Measurements from ENCODE around the gene MAN1C1. TPM values are rescaled to one million over a fixed set of nuclear protein-coding genes. Genes with fewer than 3 reads are reported as not detected.

Gene MAN1C1
- total RNA-seq, 1 donor = 12.9 TPM

DNA sequence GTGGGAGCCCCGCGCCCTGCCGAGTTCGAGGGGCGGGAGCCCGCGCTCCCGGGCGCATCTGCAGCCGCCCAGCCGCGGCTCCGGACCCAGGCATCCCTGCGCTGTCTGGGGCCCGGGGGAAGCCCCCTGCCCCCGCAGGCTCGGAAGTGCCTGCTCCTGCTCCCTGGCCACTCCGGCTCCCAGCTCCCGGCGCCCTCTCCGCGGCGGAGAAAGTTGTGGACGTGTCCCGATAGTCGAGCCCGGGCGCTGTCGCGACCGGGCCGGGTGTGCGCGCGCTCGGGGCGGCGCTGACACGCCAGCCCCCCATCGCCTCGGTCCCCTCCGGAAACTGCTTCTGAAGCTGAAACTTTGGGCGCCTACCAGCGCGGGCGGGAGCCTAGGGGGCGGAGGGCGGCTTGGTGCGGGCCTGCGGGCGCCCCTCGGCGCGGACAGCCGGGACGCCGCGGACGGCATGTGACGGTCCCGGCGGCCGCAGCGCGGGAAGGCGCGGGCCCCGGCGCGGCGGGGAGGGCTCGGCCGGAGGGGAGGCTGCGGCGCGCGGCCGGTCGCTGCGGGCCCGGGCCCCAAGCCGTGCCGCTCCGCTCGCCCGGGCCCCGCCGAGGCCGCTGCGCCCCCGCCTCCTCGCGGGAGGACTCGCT is 515 bp downstream of the MAN1C1 start:
- peaks cover 55% of the 10 kb centered on the region for H3K4me1 ChIP-seq (ENCODE audit: insufficient read depth, low read length)
- no peaks in the 10 kb centered on the region for H3K27me3 ChIP-seq (ENCODE audit: insufficient read depth, low read length)
- H3K9me3 ChIP-seq (ENCODE audit: low read depth, low read length) = no peaks in the 10 kb centered on the region
- peak overlapping the region; percentile 68 for H3K4me3 ChIP-seq (ENCODE audit: low read length)

DNA sequence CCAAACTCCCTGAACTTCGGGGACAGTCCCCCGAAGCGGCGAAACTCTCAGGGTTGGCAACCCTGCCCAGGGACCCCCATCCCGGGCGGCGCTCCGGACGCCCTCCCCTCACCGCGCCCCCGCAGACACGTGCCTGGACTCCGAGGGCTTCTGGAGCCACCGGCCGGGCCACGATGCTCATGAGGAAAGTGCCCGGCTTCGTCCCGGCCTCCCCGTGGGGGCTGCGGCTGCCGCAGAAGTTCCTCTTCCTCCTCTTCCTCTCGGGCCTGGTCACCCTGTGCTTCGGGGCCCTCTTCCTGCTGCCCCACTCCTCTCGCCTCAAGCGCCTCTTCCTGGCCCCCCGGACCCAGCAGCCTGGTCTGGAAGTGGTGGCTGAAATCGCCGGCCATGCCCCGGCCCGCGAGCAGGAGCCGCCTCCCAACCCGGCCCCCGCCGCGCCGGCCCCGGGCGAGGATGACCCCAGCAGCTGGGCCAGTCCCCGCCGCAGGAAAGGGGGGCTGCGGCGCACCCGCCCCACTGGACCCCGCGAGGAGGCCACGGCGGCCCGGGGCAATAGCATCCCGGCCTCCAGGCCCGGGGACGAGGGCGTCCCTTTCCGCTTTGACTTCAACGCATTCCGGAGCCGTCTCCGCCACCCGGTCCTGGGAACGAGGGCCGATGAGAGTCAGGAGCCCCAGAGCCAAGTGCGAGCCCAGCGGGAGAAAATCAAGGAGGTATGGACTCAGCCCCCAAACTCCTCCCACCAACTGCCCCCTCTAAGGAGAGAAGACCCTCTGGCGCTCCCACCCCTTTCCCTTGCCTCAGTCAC is 1.2 kb downstream of the MAN1C1 start:
- Histone ChIP-seq H3K4me3 (ENCODE audit: low read length) (peak overlapping the region; percentile 68), H3K27me3 (ENCODE audit: insufficient read depth, low read length) (no peaks in the 10 kb centered on the region), H3K4me1 (ENCODE audit: insufficient read depth, low read length) (peaks cover 60% of the 10 kb centered on the region)

DNA sequence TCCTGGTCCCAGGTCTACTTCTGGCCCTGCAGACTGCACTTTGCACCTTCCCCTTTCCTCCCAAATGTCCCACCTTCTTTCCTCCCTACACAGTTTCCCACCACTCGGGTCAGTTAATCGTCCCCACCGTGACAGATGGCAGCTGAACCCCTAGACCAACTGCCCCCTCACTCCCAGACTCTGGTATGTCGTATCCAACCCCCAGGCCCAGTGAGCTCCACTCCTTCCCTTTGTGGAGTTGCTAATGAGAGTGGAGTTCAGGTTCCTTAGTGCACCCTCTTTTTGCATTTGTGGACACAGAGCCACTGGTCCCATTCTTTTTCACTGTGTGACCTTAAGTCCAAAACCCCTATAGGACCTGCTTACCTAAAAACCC is 1.8 kb downstream of the MAN1C1 start:
- no peaks in the 10 kb centered on the region for H3K9me3 ChIP-seq (ENCODE audit: low read depth, low read length)
- H3K4me3 ChIP-seq (ENCODE audit: low read length) = peak overlapping the region; percentile 68
- no peaks in the 10 kb centered on the region for H3K27me3 ChIP-seq (ENCODE audit: insufficient read depth, low read length)
- peaks cover 60% of the 10 kb centered on the region for H3K4me1 ChIP-seq (ENCODE audit: insufficient read depth, low read length)

More for the DNA sequence above, 1.2 kb downstream of the MAN1C1 start:
- H3K9me3 ChIP-seq (ENCODE audit: low read depth, low read length) = no peaks in the 10 kb centered on the region

DNA sequence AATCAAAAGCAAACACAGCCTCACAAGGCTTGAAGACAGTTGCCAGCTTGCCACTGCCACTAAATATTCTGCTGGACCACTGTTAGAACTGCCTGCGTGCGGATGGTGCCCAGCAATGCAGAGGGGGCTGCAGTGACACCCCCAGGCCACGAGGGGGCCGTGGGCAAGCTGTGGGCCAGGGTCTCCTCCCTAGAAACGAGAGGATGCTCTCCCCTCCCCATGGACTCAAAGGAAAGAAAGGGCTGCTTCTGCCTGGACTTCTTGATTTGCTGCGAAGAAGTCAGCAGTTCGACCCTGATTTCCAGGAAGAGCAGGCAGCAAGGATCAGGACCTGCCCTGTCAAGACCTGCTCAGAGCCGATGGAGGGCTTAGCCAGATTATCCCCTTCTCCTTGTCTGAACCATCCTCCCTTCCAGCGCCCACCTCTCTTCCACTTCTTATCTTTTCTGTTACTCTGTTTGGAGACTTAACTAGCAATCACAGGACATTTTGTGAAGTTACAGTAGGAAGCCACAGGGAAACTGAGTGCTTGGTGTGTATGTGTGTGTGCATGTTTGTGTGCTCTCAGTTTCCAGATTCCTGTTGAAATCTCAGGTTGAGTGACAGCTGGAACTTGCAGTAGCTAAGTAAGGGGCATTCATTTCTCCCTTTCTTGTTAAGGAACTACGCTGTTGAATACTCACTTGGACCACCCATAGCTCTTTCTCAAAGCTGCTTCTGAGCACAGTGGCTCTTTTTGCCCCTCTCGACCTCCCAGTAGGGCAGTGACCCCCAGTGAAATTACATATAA is 2.7 kb downstream of the MAN1C1 start:
- Histone ChIP-seq H3K9me3 (ENCODE audit: low read depth, low read length) (no peaks in the 10 kb centered on the region), H3K4me1 (ENCODE audit: insufficient read depth, low read length) (peaks cover 68% of the 10 kb centered on the region), H3K27me3 (ENCODE audit: insufficient read depth, low read length) (no peaks in the 10 kb centered on the region), H3K4me3 (ENCODE audit: low read length) (peak overlapping the region; percentile 68)

DNA sequence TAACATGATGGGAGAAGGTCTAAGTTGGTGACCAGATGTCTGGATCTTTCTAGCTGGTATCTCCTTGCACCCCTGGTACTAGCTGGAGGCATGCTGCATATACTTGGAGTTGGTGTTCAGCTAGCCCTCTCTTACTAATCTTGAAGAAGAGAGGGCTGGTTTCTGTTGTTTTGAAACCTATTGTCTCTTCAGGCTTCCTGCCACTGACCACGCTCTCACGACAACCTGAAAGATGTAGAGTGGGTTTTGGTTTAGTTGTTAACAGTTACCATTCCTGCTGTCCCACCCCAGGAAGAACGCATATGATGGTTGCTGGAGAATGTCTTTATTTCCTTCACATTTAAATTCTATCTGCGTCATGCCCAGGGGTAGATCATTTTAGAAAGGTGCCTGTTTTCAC is 3.6 kb downstream of the MAN1C1 start:
- Histone ChIP-seq H3K9me3 (ENCODE audit: low read depth, low read length) (no peaks in the 10 kb centered on the region), H3K27me3 (ENCODE audit: insufficient read depth, low read length) (no peaks in the 10 kb centered on the region), H3K4me3 (ENCODE audit: low read length) (peak overlapping the region; percentile 19), H3K4me1 (ENCODE audit: insufficient read depth, low read length) (peaks cover 66% of the 10 kb centered on the region)

DNA sequence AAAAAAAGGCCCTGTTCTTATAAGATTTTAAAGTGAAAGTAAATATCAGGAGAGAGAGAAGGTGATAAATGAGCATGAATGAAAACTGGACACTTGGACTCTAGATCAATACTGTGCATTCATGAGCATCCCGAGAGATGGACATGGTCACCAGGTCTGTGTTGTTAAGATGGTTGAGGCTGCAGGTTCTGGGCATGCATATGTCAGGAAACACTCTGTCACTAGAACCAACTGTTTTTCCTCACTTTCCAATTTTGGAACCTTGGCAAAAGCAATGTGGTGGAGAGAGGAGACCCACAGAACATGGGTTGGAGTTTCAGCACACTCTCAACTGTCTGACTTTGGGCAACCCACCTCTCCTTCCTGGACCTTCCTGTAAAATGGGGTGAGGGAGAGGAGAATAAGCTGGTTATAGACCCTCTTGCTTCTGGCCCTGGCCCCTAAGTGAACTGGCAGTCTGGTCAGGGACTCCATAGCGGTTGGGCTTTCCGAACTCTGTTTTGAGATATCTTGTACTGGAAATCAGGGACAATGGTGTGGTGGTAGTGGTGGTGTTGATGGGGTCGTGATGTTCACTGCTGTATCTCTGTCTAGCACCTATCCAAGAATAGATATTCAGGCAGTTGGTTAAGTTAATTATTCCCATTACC is 4.2 kb downstream of the MAN1C1 start:
- H3K4me3 ChIP-seq (ENCODE audit: low read length) = peak overlapping the region; percentile 3
- H3K9me3 ChIP-seq (ENCODE audit: low read depth, low read length) = no peaks in the 10 kb centered on the region
- H3K27me3 ChIP-seq (ENCODE audit: insufficient read depth, low read length) = no peaks in the 10 kb centered on the region
- H3K4me1 ChIP-seq (ENCODE audit: insufficient read depth, low read length) = peaks cover 60% of the 10 kb centered on the region

DNA sequence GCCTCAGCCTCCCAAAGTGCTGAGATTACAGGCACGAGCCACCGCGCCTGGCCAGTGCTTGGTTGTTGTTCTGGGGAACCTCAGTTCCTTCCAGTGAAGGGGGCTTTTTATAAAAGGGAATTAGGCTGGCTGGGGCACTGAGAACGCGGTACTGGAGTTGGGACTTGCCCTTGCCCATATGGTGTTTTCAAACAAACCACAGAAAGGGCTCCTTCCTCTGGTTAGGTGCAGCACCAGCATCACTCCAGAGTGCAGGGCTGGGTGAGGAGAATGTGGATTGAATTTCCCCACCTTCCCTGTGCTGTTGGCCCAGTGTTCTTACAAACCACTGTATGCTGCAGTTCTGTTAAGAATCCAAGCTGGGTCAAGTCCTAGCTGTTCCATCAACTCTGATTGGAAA is 5.3 kb downstream of the MAN1C1 start:
- Histone ChIP-seq H3K9me3 (ENCODE audit: low read depth, low read length) (no peaks in the 10 kb centered on the region), H3K4me1 (ENCODE audit: insufficient read depth, low read length) (peaks cover 56% of the 10 kb centered on the region), H3K4me3 (ENCODE audit: low read length) (no peak overlapping the region), H3K27me3 (ENCODE audit: insufficient read depth, low read length) (no peaks in the 10 kb centered on the region)

DNA sequence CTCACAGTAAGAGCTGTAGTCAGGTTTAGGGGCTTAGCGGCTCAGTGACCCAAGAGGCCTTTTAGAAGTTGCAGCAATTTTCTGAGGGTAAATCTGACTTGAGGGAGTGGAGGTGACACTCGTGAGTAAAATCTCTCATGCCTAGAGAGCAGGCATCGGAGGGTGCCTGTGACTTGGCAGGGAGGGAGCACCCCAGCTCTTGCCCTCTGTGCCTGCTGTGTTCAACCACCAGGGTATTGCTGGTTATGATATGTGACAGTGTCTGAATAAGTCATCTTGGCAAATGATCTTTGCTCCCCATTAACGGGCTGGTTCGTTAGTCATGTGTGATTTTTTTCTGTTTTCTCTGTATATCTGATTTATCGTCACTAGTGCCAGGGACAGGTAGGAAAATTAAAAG is 5.9 kb downstream of the MAN1C1 start:
- Histone ChIP-seq H3K9me3 (ENCODE audit: low read depth, low read length) (no peaks in the 10 kb centered on the region), H3K4me1 (ENCODE audit: insufficient read depth, low read length) (peaks cover 54% of the 10 kb centered on the region), H3K27me3 (ENCODE audit: insufficient read depth, low read length) (no peaks in the 10 kb centered on the region), H3K4me3 (ENCODE audit: low read length) (no peak overlapping the region)

DNA sequence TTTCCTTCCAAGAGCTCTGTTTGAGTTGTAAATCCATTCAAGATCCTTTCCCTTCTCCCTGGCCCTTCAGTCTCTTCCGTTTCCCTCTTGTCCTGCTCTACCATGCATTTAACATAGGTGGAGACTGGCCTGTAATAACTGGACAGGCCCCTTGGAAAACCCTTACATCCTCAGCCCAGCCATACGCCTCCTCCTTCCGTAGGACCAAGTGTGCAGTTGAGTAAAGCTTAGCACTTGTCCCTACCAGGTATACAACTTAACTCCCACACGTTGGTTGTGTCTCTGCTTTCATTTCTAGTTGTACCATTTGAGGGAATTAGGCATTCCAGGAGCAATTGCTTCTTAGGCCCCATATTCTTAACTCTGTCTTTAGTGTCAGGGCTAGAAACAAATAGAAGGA is 6.4 kb downstream of the MAN1C1 start:
- H3K4me3 ChIP-seq (ENCODE audit: low read length) = no peak overlapping the region
- peaks cover 50% of the 10 kb centered on the region for H3K4me1 ChIP-seq (ENCODE audit: insufficient read depth, low read length)

DNA sequence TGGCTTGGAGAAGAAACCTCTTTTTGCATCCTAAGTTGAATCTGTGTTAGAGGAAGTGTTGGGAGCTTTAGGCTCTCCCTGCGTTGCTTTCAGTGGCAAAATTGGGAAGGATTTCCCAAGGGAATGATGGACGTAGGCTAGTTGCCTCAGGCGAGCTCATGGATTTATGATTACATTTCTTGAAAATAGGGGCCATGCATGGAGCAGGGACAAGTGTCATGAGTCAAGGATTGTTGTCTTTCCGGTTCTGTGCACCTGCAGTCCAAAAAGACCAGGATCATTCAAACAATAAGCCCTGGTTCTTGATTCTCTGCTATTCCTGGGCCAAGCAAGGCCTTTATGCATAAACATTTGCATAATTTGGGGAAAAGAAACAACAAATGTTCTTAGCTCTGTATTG is 7.1 kb downstream of the MAN1C1 start:
- no peaks in the 10 kb centered on the region for H3K9me3 ChIP-seq (ENCODE audit: low read depth, low read length)
- H3K4me1 ChIP-seq (ENCODE audit: insufficient read depth, low read length) = peaks cover 42% of the 10 kb centered on the region
- no peaks in the 10 kb centered on the region for H3K27me3 ChIP-seq (ENCODE audit: insufficient read depth, low read length)
- H3K4me3 ChIP-seq (ENCODE audit: low read length) = no peak overlapping the region

More for the DNA sequence above, 6.4 kb downstream of the MAN1C1 start:
- H3K9me3 ChIP-seq (ENCODE audit: low read depth, low read length) = no peaks in the 10 kb centered on the region
- H3K27me3 ChIP-seq (ENCODE audit: insufficient read depth, low read length) = no peaks in the 10 kb centered on the region

DNA sequence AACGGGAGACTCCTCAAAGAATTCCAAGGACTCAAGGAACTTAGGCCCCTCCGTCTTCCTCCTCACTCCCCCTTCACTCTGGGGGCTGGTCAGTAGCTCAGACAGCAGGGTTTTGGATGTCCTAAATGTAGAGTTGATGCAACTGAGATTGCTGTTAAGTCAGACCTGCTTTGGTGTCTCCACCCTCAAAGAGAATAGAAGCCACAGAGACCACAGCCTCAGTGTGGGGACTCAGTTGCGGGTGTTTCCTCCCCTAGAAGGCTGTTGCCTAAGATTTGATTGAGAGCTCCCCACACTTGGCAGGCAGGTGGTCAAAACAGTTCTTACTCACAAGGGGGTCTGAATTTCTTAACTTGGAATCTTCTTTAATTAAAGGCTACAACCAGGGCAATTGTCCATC is 7.6 kb downstream of the MAN1C1 start:
- H3K4me1 ChIP-seq (ENCODE audit: insufficient read depth, low read length) = peaks cover 38% of the 10 kb centered on the region

DNA sequence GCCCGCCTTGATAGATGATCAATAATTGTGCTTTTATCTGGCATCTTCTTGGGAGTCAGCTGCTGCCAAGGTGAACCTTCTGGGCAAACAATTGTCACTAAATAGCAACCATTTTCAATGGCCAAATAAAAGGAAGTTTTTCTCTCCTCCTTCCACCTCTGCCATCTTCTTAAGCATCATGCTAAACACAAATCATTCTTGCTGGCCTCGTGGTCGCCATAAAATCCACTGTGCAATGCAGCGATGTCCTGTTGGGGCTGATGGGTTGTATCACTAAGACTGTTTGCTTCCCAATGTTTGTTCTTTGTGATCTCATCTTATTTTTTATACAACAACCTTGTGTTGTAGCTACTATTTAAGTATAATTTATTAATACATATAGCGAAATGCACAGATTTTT is 8.0 kb downstream of the MAN1C1 start:
- Histone ChIP-seq H3K4me1 (ENCODE audit: insufficient read depth, low read length) (peaks cover 38% of the 10 kb centered on the region), H3K4me3 (ENCODE audit: low read length) (no peak overlapping the region), H3K27me3 (ENCODE audit: insufficient read depth, low read length) (no peaks in the 10 kb centered on the region), H3K9me3 (ENCODE audit: low read depth, low read length) (no peaks in the 10 kb centered on the region)

More for the DNA sequence above, 7.6 kb downstream of the MAN1C1 start:
- Histone ChIP-seq H3K9me3 (ENCODE audit: low read depth, low read length) (no peaks in the 10 kb centered on the region), H3K27me3 (ENCODE audit: insufficient read depth, low read length) (no peaks in the 10 kb centered on the region), H3K4me3 (ENCODE audit: low read length) (no peak overlapping the region)

DNA sequence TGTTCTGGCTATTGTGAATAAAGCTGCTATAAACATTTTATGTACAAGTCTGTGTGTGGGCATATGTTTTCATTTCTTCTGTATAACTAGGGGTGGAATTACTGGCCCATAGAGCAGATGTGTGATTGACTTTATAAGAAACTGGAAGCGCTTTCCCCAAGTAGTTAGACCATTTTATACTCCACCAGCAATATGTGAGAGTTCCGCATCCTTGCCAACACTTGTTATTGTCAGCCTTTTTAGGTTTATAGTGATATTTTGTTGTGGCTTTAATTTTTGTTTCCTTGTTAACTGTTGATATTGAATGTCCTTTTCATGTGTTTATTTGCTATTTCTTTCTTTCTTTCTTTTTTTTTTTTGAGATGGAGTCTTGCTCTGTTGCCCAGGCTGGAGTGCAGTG is 9.4 kb downstream of the MAN1C1 start:
- Histone ChIP-seq H3K4me1 (ENCODE audit: insufficient read depth, low read length) (peaks cover 27% of the 10 kb centered on the region), H3K9me3 (ENCODE audit: low read depth, low read length) (no peaks in the 10 kb centered on the region), H3K4me3 (ENCODE audit: low read length) (no peak overlapping the region)

DNA sequence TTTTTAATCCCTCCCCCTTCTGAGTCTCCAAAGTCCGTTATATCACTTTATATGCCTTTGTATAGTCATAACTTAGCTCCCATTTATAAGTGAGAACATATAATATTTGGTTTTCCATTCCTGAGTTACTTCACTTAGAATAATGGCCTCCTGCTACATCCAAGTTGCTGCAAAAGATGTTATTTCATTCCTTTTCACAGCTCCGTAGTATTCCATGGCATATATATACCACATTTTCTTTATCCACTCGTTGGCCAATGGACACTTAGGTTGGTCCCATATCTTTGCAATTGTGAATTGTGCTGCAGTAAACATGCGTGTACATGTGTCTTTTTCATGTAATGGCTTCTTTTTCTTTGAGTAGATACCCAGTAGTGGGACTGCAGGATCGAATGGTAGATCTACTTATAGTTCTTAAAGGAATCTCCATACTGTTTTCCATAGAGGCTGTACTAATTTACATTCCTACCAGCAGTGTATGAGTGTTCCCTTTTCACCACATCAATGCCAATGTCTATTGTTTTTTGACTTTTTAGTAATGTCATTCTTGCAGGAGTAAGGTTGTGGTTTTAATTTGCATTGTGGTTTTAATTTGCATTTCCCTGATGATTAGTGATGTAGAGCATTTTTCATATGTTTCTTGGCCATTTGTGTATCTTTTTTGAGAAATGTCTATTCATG is 12.3 kb downstream of the MAN1C1 start:
- no peak overlapping the region for H3K4me3 ChIP-seq (ENCODE audit: low read length)
- H3K9me3 ChIP-seq (ENCODE audit: low read depth, low read length) = no peaks in the 10 kb centered on the region
- H3K4me1 ChIP-seq (ENCODE audit: insufficient read depth, low read length) = peaks cover 22% of the 10 kb centered on the region
- H3K27me3 ChIP-seq (ENCODE audit: insufficient read depth, low read length) = peaks cover 11% of the 10 kb centered on the region

More for the DNA sequence above, 9.4 kb downstream of the MAN1C1 start:
- H3K27me3 ChIP-seq (ENCODE audit: insufficient read depth, low read length) = peaks cover 5% of the 10 kb centered on the region
